ENCODE data around the gene LRP4.

DNA sequence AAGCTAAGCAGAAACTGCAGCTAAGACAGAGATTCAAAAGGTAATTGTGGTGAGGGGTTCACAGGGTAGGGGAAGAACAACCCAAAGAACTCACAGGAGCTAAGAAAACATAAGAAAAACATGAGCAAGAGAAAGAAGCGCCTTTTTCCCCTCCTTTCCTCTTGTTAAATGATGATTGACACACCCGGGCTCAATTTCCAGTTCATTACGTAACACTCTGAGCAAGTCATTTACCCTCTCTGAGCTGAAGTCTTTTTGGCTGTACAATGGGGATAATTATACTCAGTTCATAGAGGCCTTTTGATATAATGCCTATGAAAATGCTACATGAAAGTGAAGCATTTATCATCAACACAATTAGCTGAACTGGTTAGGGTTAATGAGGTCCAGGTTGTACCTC is 17.2 kb downstream of the LRP4 start:
- TF ChIP-seq, protein P1, sequence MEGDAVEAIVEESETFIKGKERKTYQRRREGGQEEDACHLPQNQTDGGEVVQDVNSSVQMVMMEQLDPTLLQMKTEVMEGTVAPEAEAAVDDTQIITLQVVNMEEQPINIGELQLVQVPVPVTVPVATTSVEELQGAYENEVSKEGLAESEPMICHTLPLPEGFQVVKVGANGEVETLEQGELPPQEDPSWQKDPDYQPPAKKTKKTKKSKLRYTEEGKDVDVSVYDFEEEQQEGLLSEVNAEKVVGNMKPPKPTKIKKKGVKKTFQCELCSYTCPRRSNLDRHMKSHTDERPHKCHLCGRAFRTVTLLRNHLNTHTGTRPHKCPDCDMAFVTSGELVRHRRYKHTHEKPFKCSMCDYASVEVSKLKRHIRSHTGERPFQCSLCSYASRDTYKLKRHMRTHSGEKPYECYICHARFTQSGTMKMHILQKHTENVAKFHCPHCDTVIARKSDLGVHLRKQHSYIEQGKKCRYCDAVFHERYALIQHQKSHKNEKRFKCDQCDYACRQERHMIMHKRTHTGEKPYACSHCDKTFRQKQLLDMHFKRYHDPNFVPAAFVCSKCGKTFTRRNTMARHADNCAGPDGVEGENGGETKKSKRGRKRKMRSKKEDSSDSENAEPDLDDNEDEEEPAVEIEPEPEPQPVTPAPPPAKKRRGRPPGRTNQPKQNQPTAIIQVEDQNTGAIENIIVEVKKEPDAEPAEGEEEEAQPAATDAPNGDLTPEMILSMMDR (IDR thresholded peaks at IDR 0.05), result no peak
- TF ChIP-seq POLR2A (IDR thresholded peaks at IDR 0.05), result no peak

Data from testis (tissue), 2 donors.